Inflammatory macrophage (primary cell): ENCODE data around the gene ZBTB47.

Experiments
- DNase-seq, 2 donors: peaks; one replicate each; pipeline ENCODE4 v3.0.0-alpha.2; 2020 to 2022

The ZBTB47 gene

DNA sequence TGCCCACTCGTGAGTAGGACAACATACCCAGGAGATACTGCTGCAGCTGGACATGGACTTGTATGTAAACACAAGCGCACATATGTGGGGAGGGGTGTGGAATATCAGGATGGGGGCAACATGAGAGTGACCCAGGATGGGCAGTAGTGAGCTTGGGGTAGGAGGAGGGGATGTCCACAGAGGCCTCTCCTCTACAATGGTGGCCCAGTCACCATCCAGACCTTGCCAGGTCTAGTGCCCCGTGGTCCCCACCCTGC is 266 bp upstream of the ZBTB47 start:
- no peak for DNase-seq

DNA sequence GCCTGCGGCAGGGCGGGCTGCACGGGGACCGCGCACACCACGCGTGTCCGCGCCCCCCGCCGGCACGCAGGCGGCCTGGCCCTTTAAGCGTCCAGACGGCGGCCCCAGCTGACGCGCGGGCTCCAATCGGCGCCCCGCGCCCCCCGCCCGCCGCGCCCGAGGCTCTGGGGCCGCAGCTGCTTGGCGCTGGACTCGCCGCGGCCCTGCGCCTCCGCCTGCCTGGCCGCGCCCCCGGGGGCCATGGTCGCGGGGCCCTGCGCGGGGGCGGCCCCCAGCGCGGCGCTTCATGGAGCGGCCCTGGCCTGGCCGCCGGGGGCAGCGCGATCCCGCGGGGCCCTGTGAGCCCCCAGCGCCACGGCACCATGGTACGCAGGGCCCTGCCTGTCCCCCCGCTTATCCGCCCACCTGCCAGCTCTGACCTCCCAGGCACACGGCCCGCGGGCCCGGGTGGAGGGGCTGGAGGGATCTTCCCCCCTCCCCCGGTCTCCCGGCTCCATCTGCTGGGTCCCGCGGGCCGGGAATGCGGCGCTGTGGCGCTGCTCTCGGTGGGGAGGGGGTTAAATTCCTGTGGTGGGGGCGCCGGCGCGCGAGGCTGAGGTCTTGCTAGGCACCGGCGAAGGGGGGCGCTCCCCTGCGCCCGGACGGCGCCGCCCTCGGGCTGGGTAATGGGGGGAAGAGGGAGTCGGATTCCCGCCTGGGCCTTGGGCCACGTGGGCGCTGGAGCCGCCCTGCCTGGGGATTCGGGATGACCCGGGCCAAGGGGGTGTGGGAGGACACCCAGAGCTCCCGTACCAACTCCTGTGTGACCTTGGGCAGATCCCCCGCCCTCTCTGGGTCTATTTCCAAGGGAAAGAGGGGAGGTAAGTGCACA is 1.1 kb downstream of the ZBTB47 start:
- peak; percentile 24 to 44 for DNase-seq

DNA sequence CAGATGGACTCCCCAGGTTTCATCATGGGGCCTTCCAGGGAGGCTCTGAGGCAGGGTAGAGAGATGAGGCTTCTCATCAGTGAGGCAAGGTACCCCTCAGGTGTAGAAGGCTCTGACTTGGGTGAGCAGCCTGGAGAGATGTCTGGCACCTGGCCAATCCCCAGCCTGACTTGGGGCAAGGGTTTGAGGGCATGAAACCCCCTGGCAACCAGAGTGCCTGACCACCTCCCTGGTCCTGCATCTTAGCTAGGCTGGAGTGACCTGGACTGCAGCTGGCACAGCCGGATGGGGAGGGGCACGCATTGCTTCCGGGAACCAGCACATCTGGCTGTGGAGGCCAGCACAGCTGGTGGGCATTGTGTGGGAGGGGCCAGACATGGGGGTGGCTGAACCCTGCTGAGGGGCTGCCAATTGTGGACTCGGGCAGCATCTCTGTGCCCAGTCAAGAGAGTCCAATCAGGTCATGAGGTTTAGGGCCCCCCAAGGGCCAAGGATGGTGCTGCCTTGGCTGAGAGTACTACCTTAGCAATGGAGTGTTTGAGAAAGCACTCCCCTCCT is 1.9 kb downstream of the ZBTB47 start:
- DNase-seq = no peak

DNA sequence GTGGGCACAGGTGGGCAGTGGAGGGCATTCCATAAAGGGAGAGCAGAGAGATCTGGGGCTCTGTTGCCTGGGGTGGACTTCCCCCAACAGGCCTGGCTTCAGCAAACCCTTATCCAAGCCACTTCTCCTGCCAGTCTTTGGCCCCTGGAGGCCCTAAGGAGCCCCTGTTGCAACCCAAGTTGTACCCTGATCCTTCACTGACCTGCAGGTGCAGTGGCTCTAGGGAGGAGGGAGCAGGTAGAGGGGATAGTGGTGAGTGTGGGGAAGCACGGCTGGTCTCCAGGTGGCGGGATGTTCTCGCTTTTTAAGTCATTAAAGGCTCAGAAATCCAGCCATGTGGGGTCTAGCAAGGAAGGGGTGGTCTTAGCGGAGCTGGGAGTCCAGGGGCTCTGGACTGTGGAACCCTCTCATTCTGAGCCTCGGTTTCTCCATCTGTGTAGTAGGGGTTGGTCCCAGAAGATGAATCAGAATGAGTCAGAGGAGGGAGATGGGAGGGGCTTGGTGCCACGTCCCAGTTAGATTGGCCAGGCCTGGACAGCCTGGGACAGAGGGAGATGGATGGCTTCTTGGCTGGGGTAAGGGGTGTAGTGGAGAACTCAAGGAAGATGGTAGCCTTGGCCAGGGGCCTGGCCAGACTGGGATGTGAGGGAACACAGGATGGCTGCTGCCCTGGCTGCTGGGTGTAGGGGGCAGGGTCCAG is 2.6 kb downstream of the ZBTB47 start:
- no peak for DNase-seq

DNA sequence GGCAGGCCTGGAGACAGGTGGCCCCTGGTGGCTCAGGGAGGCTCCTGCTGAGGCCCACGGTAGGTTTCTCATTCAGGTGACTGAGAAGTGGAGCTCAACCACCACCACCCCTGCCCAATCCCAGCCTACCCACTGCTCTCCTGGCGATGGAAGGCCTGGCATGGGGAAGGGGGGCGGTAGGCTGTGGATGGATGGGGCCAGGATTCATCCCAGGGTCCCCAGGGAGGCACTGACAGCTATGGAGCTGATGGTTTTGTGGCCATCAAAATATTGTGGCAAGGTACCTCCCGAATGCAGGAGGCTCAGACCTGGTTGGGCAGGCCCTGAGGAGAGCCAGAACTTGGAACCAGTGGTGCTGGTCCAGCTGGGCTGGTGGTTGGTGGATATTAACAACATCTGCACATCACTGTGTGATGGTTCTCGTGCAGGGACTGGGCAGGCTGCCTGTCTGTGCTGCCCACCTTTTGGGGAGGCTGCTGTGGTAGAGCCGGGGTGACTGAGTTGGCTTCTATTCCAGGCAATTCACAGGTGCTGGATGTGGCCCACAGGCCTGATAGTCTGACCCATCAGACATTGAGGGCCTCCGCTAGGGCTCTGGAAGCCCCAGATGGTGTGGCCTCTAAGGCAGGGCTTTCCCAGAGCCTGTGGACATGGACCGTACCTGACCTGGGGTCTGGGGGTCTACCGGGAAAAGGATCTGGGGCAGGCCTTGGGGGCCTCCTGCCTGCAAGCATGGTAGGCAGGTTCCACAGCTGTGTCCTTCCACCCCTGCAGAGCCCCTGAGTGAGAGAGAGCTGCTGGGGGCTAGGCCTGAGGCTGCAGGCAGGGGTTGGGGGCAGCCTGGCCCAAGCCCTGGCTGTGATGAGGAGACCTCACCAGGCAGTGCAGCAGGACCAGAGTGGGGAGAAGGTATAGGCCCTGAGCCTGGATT is 3.4 kb downstream of the ZBTB47 start:
- no peak for DNase-seq

DNA sequence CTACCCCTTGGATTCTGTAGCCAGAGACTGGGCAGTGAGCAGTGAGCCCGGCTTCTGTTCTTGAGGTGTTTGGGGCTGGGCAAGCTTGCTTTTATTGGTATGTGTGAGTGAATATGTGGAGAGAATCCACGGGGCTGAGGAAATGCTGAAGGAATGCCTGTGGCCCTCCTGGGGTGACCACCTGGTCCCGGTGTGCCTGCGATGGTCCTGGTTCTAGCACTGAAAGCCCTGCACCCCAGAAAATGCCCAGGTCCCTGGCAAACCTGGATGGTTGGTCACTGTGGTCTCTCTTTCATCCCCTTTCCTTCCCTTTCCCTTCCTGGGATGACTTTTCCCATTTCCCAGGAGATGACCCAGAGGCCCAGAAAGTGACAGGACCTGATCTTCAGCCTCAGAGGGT is 4.2 kb downstream of the ZBTB47 start:
- DNase-seq = no peak

DNA sequence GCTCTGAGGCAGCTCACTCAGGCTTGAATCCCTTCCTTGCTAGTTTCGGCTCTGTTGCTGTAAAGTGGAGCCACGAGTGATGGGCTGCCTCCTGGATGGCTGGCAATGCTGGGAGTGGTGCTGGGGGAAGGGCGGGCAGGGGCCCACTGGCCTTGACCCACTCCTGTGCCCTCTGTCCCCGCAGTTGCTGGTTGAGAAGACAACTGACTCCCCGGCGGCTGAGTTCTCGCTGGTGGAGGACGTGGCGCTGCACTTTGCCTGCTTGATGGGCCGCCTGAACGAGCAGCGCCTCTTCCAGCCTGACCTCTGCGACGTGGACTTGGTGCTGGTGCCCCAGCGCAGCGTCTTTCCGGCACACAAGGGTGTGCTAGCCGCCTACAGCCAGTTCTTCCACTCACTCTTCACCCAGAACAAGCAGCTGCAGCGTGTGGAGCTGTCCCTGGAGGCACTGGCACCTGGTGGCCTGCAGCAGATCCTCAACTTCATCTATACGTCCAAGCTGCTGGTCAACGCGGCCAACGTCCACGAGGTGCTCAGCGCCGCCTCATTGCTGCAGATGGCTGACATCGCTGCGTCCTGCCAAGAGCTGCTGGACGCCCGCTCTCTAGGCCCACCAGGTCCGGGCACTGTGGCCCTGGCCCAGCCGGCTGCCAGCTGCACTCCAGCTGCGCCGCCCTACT is 4.7 kb downstream of the ZBTB47 start:
- no peak for DNase-seq

DNA sequence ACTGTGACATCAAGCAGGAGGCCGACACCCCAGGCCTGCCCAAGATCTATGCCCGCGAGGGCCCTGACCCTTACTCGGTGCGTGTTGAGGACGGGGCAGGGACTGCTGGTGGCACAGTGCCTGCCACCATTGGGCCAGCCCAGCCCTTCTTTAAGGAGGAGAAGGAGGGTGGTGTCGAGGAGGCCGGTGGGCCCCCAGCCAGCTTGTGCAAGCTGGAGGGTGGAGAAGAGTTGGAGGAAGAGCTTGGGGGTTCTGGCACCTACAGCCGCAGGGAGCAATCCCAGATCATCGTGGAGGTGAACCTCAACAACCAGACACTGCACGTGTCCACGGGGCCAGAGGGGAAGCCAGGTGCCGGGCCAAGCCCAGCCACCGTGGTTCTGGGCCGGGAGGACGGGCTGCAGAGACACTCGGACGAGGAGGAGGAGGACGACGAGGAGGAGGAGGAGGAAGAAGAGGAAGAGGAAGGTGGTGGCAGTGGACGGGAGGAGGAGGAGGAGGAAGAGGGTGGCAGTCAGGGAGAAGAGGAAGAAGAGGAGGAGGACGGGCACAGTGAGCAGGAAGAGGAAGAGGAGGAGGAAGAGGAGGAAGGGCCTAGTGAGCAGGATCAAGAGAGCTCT is 5.4 kb downstream of the ZBTB47 start:
- no peak for DNase-seq

DNA sequence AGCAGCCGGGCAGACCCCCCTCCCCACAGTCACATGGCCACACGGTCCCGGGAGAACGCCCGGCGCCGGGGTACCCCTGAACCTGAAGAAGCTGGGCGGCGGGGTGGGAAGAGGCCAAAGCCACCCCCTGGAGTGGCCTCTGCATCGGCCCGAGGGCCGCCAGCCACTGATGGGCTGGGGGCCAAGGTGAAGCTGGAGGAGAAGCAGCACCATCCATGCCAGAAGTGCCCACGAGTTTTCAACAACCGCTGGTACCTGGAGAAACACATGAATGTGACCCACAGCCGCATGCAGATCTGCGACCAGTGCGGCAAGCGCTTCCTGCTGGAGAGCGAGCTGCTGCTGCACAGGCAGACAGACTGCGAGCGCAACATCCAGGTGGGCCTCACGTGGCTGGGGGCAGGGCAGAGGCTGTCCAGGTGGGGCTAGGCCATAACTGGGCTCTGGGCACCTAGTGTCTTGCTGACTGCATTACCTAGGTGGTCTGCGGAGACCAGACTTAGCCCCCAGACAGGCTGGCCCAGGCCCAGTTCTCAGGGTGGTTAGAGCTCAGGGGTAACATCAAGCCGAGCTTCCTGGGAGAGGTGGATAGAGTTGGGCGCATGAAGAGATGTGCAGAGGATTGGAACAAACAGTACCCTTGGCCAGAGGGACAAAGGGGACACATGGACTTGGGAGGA is 6.1 kb downstream of the ZBTB47 start:
- DNase-seq = no peak

DNA sequence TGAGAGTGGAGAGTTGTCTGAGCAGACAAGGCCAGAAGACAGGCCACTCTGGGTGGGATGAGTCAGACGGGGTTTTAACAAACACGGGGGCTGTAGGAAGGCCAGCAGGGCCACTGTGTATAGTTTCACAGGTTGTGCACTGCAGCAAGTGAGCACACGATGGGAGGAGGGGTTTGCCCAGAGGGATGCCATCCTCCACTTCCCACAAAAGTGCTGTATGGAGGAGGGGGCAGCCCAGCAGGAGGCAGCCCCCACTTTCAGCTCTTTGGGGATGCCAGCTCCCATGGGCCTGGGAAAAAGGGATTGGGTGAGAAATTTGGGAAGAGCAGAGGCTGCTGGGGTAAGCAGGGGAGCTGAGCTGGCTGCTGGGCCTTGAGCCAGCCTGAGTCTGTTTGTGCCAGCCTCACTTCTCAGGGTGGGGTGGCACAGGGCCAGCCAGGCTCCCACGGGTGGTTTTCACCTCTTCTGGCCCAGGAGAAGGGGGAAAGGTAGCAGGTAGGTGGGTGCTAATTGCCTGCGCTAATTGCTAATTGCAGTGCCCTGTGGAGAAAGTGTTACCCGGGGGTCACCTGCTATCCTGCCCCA is 6.7 kb downstream of the ZBTB47 start:
- no peak for DNase-seq

DNA sequence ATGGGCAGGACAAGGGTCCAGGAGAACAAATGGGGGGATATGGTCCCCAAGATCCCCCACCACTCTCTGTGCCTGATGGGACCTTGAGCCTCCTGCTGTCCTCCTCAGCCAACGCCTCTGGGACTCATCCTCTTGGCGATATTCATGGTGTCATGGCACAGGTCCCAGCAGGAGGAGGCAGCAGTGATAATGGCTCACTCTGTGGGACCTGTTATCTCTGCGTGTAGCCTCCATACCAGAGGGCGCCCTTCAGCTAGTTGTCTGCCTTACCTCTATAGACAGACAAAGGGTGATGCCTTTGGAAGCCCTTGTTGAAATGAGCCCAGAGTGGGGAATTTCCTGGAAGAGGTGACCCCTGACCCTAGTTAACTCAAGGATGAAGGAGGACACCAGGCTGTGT is 7.4 kb downstream of the ZBTB47 start:
- peak in 1 of 2 donors; percentile 51 for DNase-seq

DNA sequence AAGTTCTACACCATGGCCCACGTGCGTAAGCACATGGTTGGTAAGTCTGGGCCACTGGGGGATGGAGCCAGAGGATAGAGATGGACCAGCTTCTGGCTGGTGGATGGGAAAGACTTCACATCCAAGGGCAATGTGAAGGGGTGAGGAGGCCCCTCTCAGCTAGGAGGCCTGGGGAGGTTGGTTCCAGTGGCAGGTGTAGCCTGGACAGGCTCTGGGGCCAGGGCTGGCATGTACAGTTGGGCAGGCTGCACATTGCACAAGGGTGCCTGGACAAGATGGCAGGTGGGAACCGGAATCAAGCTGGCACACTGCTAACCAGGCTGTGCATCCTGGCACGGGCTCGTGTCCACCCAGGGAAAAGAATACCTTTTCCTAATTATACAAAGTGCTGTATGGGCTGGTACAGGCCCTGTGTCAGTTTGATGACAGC is 8.1 kb downstream of the ZBTB47 start:
- no peak for DNase-seq

DNA sequence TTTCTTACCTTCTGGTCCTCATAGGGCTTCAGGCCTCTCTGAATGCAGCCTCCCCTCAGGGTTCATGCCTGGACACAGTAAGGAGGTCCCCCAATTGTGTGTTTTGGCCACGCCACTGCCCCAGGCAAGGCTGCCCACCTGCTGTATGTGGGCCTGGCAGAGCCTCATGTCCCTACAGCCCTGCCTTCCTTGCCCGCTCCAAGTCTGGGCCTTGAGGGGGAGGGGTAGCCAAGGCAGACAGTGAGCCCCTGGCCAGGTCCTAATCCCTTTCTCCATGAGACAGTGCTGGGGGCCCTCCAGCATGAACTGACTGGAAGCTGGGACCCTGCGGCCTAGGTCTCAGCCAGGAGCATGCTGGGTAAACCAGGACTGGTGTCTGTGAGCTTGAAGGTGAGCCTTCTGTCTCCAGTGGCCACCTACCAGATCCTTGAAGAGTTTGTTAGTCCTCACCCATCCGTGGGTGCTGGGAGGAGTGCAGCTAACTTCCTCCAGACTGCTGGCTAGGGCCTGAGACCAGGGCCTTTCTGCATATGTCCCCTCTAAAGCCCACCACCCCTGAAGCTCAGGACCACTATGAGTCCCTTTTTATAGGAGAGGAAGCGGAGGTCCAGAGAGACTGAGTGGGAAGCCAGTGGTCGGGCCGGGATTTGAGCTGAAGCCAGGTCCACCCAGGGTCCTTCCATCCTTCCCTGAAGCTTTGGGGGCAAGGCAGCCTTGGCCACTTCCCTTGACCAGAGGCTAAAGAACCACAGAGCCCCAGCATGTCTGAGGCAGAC is 8.7 kb downstream of the ZBTB47 start:
- DNase-seq = no peak

DNA sequence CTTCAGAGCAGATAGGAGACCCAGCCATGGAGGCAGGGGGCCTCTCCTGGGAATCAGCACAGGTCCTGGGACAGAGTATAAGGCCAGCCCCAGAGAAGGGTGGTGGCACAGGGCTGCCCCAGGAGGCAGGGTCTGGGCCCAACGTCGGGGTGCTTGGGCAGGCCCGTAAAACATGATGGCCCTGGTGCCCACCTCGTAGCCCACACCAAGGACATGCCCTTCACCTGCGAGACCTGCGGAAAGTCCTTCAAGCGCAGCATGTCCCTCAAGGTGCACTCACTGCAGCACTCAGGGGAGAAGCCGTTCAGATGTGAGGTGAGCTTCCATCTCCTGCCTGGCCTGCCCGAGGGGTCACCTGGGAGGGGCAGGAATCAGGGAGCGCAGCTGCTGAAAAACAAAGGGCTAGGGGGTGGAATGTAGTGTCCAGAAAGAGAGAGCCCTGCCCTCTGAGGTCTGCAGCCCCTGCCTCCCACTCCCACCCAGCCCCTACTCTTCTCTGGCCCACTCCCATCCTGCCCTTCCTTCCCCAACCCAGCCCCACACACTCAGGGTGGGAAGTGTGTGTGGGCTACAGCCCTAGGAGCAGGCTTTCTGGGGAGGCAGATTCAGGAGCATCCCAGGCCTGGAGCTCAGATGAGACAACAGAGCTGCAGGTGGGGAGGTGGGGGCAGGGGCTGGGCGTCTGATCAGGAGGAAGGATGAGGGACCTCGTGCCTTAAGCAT is 9.5 kb downstream of the ZBTB47 start:
- no peak for DNase-seq

DNA sequence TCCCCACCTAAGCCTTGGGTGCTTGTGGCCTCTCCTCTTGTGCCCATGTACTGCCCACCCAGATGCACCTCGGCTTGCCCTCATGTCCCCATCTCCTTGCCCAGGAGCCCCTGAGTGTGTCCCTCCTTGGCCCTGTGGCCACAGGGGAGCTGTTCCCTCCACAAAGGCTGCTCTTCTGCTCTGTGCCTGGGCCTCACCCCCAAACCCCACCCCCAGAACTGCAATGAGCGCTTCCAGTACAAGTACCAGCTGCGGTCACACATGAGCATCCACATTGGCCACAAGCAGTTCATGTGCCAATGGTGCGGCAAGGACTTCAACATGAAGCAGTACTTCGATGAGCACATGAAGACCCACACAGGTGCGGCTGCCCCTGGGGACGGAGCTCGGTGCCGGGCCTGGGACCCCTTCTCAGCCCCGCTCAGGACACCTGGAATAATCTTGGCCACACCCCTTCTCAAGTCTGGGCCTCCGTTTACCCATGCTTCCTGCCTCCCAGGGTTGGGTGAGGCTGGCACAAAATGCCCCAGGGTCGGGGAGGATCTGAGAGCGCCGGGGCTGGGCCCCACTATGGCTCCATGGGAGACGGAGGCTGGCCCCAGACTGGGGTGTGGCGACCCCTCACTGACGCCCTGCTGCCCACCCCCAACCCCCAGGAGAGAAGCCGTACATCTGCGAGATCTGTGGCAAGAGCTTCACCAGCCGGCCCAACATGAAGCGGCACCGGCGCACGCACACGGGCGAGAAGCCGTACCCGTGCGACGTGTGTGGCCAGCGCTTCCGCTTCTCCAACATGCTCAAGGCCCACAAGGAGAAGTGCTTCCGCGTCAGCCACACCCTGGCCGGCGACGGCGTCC is 10.3 kb downstream of the ZBTB47 start:
- peak in 1 of 2 donors; percentile 21 for DNase-seq

DNA sequence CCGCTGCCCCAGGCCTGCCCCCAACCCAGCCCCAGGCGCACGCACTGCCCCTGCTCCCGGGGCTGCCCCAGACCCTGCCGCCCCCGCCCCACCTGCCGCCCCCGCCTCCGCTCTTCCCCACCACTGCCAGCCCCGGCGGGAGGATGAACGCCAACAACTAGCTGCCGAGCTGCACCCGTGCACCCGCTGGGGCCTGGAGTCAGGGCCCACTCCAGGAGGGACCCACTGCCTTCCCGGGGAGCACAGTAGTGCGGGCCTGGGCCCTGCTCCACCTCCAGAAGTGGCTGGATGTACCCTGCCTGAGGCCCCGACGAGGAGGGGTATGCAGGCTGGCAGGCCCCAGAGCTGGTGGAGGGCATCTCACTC is 10.9 kb downstream of the ZBTB47 start:
- no peak for DNase-seq

DNA sequence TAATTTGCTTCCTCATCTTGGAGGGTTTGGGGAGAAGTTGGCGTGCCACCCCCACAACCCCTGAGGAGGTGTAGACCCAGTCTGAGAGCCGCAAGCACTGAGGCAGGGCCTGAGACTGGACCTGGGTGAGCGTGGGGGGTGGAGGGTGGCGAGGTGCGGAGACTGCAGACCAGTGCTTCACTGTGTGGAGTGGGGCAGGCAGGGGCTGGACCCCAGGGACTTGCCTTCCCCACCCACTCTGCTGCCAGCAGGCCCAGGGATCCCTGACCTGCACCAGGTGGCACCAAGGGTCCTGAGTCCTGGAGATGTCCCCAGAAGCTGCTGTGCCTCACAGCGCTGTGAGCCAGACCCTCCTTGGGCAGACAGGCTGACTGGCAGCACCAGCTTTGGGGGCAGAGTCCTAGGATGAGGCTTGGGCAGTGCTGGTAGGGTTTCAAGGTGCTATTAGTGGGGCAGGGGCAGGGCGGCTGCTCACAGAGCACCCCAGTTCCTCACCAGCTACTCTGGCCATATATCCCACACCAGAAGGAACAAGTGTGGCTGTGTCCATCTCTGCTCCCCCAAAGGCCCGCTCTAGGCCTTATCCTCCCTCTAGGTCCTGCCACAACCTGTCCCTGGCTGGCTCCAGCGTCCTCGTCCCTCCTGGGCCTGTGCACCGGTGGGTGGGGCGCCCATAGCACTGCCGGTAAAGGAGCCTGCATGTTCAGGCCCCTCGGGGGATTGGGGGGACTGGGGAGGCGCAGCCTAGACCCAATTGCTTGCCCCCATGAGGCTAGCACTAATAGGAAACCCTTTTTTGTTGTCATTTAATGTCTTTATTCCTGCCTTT is 11.8 kb downstream of the ZBTB47 start:
- DNase-seq = no peak

DNA sequence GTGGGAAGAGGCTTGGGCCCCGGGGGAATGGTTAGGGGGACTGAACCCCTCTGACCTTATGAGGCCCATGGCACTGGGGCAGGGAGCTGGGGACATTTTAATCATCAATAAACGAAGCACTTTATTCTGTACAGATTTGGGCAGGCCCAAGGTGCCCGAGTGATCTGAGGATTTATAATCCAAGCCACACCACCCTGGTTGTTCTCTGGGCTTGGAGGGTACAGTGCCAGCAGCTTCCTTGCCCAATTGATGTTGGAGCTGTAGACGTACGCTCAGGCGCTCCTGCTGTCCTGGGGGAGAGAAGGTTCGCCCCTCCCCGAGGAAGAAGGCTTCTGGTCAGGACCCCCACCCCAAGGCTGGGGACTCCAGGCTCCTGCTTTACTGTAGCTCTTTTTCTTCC is 12.5 kb downstream of the ZBTB47 start:
- no peak for DNase-seq
